AG20443 (cell line): Measurements from ENCODE around the gene CA9.

ENCODE experiments used
- DNase-seq: peaks from one replicate; pipeline ENCODE4 v3.0.0; 2012; ENCODE audit warnings: low spot score, mixed read lengths

Gene CA9

GRCh38 chr9:35675732-35676392 is 2.1 kb downstream of the CA9 start:
- peak; percentile 57 for DNase-seq

- no peak for DNase-seq
Observed at GRCh38 chr9:35679091-35679490, 5.4 kb downstream of the CA9 start.

GRCh38 chr9:35679766-35680330 is 6.1 kb downstream of the CA9 start:
- DNase-seq = no peak

GRCh38 chr9:35680331-35681105 is 6.8 kb downstream of the CA9 start:
- peak; percentile 46 for DNase-seq

GRCh38 chr9:35681341-35682002 is 7.7 kb downstream of the CA9 start:
- no peak for DNase-seq

GRCh38 chr9:35682051-35682450 is 8.3 kb downstream of the CA9 start:
- DNase-seq = no peak

GRCh38 chr9:35682520-35683315 is 9.0 kb downstream of the CA9 start:
- no peak for DNase-seq

- DNase-seq = no peak
Observed at GRCh38 chr9:35683323-35683722, 9.6 kb downstream of the CA9 start.

- no peak for DNase-seq
Observed at GRCh38 chr9:35684921-35685320, 11.2 kb downstream of the CA9 start.

- DNase-seq = no peak
Observed at GRCh38 chr9:35685506-35685905, 11.8 kb downstream of the CA9 start.

- DNase-seq = no peak
Observed at GRCh38 chr9:35686222-35687203, 12.8 kb downstream of the CA9 start.

GRCh38 chr9:35687306-35687705 is 13.6 kb downstream of the CA9 start:
- DNase-seq = no peak

GRCh38 chr9:35687972-35688557 is 14.3 kb downstream of the CA9 start:
- DNase-seq = no peak

GRCh38 chr9:35688558-35689541 is 15.1 kb downstream of the CA9 start:
- DNase-seq = peak; percentile 54

GRCh38 chr9:35689542-35690293 is 16.0 kb downstream of the CA9 start, which contains the start of gene TPM2:
TPM2 (minus strand) TSS chr9:35689925; CDS start chr9:35689817, 108 bp downstream.
- peak; percentile 92 for DNase-seq

GRCh38 chr9:35690294-35690613 is 16.5 kb downstream of the CA9 start:
- no peak for DNase-seq

- peak; percentile 87 for DNase-seq
Observed at GRCh38 chr9:35690614-35691333, 17.0 kb downstream of the CA9 start.

GRCh38 chr9:35691334-35691650 is 17.6 kb downstream of the CA9 start:
- DNase-seq = no peak
